GM12865 (cell line): ENCODE measurements around the gene PLEKHG4.

Experiments used
- DNase-seq: peaks from one replicate; pipeline ENCODE4 v3.0.0; 2010; ENCODE audit warnings: low read depth
- H3K4me3 ChIP-seq: 2 replicates; pipeline ENCODE4 v1.5.1; 2011; ENCODE audit warnings: mild to moderate bottlenecking, low read depth, low read length, control low read depth
- TF ChIP-seq, protein P1 (sequence below): IDR thresholded peaks from 2 replicates; pipeline ENCODE4 v1.5.1; 2011; ENCODE audit warnings: low read length, control low read depth, low read depth, inconsistent platforms; ENCODE audit not compliant: insufficient read depth; ENCODE audit errors: missing control alignments

PLEKHG4 gene

DNA sequence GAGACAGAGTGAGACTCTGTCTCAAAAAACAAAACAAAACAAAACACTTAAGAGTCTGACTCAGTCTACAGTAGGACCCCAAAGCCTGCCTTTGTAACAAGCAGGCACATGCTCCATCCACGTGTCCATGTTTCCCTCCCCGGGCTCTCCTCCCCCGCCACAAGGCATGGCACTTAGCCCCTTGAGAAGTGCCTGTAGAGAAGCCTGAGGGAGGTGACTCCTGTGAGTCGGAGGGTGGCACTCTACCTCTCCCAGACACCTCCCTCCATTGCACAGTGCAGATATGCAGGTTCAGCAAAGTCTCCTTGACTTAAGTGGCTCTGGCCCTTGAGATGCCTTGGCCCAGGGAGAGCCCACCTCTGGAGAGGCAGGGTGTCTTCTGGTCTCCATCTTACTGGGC is 38.8 kb upstream of the PLEKHG4 start:
- TF ChIP-seq, protein P1, sequence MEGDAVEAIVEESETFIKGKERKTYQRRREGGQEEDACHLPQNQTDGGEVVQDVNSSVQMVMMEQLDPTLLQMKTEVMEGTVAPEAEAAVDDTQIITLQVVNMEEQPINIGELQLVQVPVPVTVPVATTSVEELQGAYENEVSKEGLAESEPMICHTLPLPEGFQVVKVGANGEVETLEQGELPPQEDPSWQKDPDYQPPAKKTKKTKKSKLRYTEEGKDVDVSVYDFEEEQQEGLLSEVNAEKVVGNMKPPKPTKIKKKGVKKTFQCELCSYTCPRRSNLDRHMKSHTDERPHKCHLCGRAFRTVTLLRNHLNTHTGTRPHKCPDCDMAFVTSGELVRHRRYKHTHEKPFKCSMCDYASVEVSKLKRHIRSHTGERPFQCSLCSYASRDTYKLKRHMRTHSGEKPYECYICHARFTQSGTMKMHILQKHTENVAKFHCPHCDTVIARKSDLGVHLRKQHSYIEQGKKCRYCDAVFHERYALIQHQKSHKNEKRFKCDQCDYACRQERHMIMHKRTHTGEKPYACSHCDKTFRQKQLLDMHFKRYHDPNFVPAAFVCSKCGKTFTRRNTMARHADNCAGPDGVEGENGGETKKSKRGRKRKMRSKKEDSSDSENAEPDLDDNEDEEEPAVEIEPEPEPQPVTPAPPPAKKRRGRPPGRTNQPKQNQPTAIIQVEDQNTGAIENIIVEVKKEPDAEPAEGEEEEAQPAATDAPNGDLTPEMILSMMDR = no peak
- DNase-seq = no peak
- no peak overlapping the region for H3K4me3 ChIP-seq

DNA sequence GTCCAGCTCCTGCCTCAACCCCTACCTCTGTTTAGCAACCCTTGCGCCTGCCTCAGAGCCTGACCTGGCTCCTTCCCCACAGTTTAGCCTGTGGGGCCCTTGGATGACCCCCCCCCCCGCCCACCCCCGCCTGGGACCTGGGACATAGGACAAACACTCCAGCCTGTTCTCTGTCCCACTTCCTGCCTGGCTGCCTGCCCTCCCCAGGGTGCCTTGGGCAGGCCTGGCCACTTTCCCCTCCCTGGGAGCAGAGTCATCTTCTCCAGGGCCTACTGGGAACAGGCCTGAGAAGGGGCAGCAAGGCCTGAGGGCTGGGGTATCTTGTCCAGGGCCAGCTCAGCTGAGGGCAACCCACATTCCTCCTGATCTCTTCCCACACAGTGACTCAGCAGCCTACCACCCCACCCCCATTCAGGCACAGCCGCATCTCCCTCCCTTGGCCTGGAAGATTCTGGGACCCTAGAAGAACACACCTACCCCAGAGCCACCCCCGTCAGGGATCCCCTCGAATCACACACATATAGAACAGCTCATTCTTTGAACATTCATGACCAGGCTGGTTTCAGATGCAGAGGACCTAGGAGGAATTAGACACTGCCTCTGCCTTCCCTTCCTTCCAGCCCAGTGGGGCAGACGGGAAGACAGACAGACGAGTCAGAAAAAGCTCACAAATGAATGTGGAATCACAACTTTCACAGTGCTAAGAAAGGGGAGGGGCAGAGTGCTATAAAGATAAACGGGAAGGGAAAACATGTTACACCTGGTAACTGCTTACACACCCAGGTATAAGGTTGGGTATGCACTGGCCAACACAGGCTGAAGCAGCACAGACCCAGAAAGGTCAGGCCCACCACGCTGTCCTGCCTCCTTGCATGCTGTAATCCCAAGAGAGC is 38.1 kb upstream of the PLEKHG4 start:
- DNase-seq = no peak
- TF ChIP-seq, protein P1 = no peak
- H3K4me3 ChIP-seq = no peak overlapping the region

- TF ChIP-seq, protein P1 = no peak
- H3K4me3 ChIP-seq = no peak overlapping the region
- no peak for DNase-seq
Observed at GRCh38 chr16:67242138-67242730, 37.1 kb upstream of the PLEKHG4 start.

DNA sequence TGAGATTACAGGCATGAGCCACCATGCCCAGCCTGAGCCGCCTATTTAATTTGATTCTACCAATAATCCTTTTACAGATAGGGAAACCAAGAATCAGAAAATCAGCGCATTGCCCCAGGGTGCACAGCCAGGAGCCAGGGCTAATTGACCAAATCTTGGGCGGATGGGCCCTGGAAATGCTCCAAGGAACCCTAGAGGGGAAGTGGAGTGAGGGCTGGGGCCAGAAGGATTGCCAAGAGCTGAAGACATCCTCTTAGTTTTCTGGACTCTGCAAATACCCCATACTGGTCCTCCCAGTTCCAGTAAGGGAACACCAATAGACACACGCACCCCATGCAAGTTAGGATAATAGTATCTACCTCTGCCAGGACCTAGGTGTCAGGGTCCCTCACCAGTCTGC is 35.9 kb upstream of the PLEKHG4 start:
- DNase-seq = no peak
- TF ChIP-seq, protein P1 = no peak

GRCh38 chr16:67244387-67245185 is 34.7 kb upstream of the PLEKHG4 start:
- TF ChIP-seq, protein P1 = no peak
- DNase-seq = peak; percentile 93
- H3K4me3 ChIP-seq = peak overlapping the region; percentile 86

More for the DNA sequence above, 35.9 kb upstream of the PLEKHG4 start:
- H3K4me3 ChIP-seq = peak overlapping the region; percentile 41; the same call in 1 of the 2 replicates

DNA sequence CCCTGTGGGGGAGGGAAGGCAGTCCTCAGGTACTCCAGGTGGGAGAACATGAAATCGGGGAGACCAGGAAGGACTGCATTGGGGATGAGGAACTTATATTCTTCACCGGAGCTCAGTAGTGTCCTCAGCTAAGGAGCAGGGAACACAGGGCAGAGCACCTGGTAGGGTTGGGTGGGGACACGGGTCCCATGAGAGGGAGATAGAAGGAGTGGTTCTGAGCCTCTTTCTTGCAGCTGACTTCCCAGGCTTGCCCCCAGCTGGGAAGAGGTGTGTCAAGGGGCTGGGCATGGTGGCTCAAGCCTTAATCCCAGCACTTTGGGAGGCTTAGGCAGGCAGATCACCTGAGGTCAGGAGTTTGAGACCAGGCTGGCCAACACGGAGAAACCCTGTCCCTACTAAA is 34.1 kb upstream of the PLEKHG4 start:
- DNase-seq = no peak
- H3K4me3 ChIP-seq = peak overlapping the region; percentile 86
- TF ChIP-seq, protein P1 = no peak
